HEK293 (cell line): Measurements from ENCODE around the gene SLC12A8.

Experiments
- CTCF ChIA-PET: fragments of 350-600 bp; formaldehyde crosslinking; extraction: SDS; loops from one replicate; lab custom pipeline; 2021; ENCODE audit warnings: antibody characterized with exemption; lab: Yijun Ruan, JAX
- POLR2A ChIA-PET: fragments of 300-600 bp; formaldehyde crosslinking; extraction: SDS; loops from one replicate; lab custom pipeline; 2020; ENCODE audit warnings: antibody characterized with exemption, inconsistent platforms; lab: Yijun Ruan, JAX
- H3K27ac ChIP-seq: fragments of 200-500 bp; sonication (Bioruptor generic); 2 replicates; pipeline ENCODE4 v1.5.1; 2014; ENCODE audit warnings: low read depth, low read length, control low read depth, inconsistent platforms; ENCODE audit errors: extremely low read depth
- H3K36me3 ChIP-seq, 2 experiments: fragments of 200-500 bp in 1 of 2; sonication (Bioruptor generic) in 1 of 2; 1 replicate in 1 of 2; 2 replicates in 1 of 2; pipeline ENCODE4 v1.5.1; 2014 to 2017; ENCODE audit warnings: inconsistent platforms in 2 of 2, low read length in 2 of 2; ENCODE audit not compliant: control insufficient read depth in 2 of 2, insufficient read depth in 1 of 2
- H3K4me1 ChIP-seq: fragments of 200-500 bp; sonication (Bioruptor generic); 2 replicates; pipeline ENCODE4 v1.5.1; 2014; ENCODE audit warnings: mild to moderate bottlenecking, low read length, inconsistent platforms; ENCODE audit not compliant: control insufficient read depth, insufficient read depth
- H3K4me3 ChIP-seq: 2 replicates; pipeline ENCODE4 v1.5.1; 2011; ENCODE audit warnings: low read depth, mild to moderate bottlenecking, control low read depth, low read length, moderate library complexity
- H3K9me3 ChIP-seq: fragments of 200-500 bp; sonication (Bioruptor generic); 2 replicates; pipeline ENCODE4 v1.5.1; 2014; ENCODE audit warnings: low read depth, low read length, inconsistent platforms; ENCODE audit not compliant: control insufficient read depth, insufficient read depth
- CTCF ChIP-seq: fragments of 450-650 bp; formaldehyde crosslinking; IDR thresholded peaks from 2 replicates; pipeline ENCODE4 v1.5.1; 2016; ENCODE audit warnings: missing biosample characterization, missing genetic modification characterization
- HOXC10 ChIP-seq: sonication (generic); formaldehyde crosslinking; IDR thresholded peaks from 2 replicates; pipeline ENCODE4 v1.8.1; 2023; ENCODE audit warnings: mild to moderate bottlenecking, missing genetic modification reagents
- KLF16 ChIP-seq: fragments of 450-650 bp; formaldehyde crosslinking; IDR thresholded peaks from 2 replicates; pipeline ENCODE4 v1.5.1; 2017; ENCODE audit warnings: missing biosample characterization, missing genetic modification characterization
- PRDM10 ChIP-seq: fragments of 450-650 bp; formaldehyde crosslinking; IDR thresholded peaks from 2 replicates; pipeline ENCODE4 v1.5.1; 2016; ENCODE audit warnings: missing biosample characterization, missing genetic modification characterization
- ZNF138 ChIP-seq: fragments of 450-650 bp; formaldehyde crosslinking; IDR thresholded peaks from 2 replicates; pipeline ENCODE4 v1.5.1; 2016; ENCODE audit warnings: missing biosample characterization, missing genetic modification characterization, borderline replicate concordance
- ZNF169 ChIP-seq: fragments of 450-650 bp; formaldehyde crosslinking; IDR thresholded peaks from 2 replicates; pipeline ENCODE4 v1.5.1; 2016; ENCODE audit warnings: missing biosample characterization, missing genetic modification characterization
- ZNF292 ChIP-seq: fragments of 450-650 bp; formaldehyde crosslinking; IDR thresholded peaks from 2 replicates; pipeline ENCODE4 v1.5.1; 2016; ENCODE audit warnings: low read depth, missing biosample characterization, missing genetic modification characterization, borderline replicate concordance
- ZNF501 ChIP-seq: fragments of 450-650 bp; formaldehyde crosslinking; IDR thresholded peaks from 2 replicates; pipeline ENCODE4 v1.5.1; 2016; ENCODE audit warnings: missing biosample characterization, missing genetic modification characterization
- ZNF600 ChIP-seq: fragments of 450-650 bp; formaldehyde crosslinking; IDR thresholded peaks from 2 replicates; pipeline ENCODE4 v1.5.1; 2016; ENCODE audit warnings: missing biosample characterization, missing genetic modification characterization
- ZNF76 ChIP-seq: fragments of 450-650 bp; formaldehyde crosslinking; IDR thresholded peaks from 2 replicates; pipeline ENCODE4; 2016; ENCODE audit warnings: low read depth, missing biosample characterization, missing genetic modification characterization, borderline replicate concordance
- ZNF768 ChIP-seq: fragments of 450-650 bp; formaldehyde crosslinking; IDR thresholded peaks from 2 replicates; pipeline ENCODE4 v1.5.1; 2018; ENCODE audit warnings: missing biosample characterization, mild to moderate bottlenecking, missing genetic modification characterization
- ZNF830 ChIP-seq: fragments of 450-650 bp; IDR thresholded peaks from 2 replicates; pipeline ENCODE4 v1.5.0; 2018; ENCODE audit warnings: missing biosample characterization, missing genetic modification characterization, low read depth, mild to moderate bottlenecking, moderate library complexity
- ZNF837 ChIP-seq: fragments of 450-650 bp; formaldehyde crosslinking; IDR thresholded peaks from 2 replicates; pipeline ENCODE4 v1.5.1; 2016; ENCODE audit warnings: missing biosample characterization, missing genetic modification characterization
- ZSCAN4 ChIP-seq: fragments of 450-650 bp; formaldehyde crosslinking; IDR thresholded peaks from 2 replicates; pipeline ENCODE4 v1.5.1; 2017; ENCODE audit warnings: missing biosample characterization, missing genetic modification characterization
- ZSCAN5A ChIP-seq: fragments of 450-650 bp; formaldehyde crosslinking; IDR thresholded peaks from 2 replicates; pipeline ENCODE4 v1.5.1; 2016; ENCODE audit warnings: missing biosample characterization, missing genetic modification characterization

SLC12A8 gene

GRCh38 chr3:125141596-125142419 is 70.7 kb downstream of the SLC12A8 start:
- Histone ChIP-seq H3K4me1 (no peaks in the 10 kb centered on the region), H3K9me3 (no peaks in the 10 kb centered on the region), H3K27ac (no peak overlapping the region), H3K36me3 (no peaks in the 10 kb centered on the region), H3K4me3 (no peak overlapping the region)
- TF ChIP-seq ZNF138 (tag by site-specific recombination) (no peak), ZNF830 (tag by site-specific recombination) (no peak), ZNF501 (tag by site-specific recombination) (no peak), ZNF837 (tag by site-specific recombination) (no peak), PRDM10 (tag by site-specific recombination) (no peak), ZNF768 (tag by site-specific recombination) (no peak)
- CTCF ChIA-PET = no interaction called here
- POLR2A ChIA-PET = no interaction called here

- TF ChIP-seq ZSCAN4 (tag by site-specific recombination) (no peak), HOXC10 (no peak), ZSCAN5A (tag by site-specific recombination) (no peak), ZNF600 (tag by site-specific recombination) (no peak)
- ChIA-PET POLR2A (no interaction called here), CTCF (interaction anchor here (0.6 kb wide), 1 partner anchor 894 kb away, joined by 4 read pairs; no protein-coding TSS in a partner anchor)
- Histone ChIP-seq H3K4me1 (no peaks in the 10 kb centered on the region), H3K36me3 (no peaks in the 10 kb centered on the region), H3K27ac (no peak overlapping the region), H3K4me3 (no peak overlapping the region), H3K9me3 (no peaks in the 10 kb centered on the region)
Observed at GRCh38 chr3:125140818-125141595, 71.5 kb downstream of the SLC12A8 start.

GRCh38 chr3:125140011-125140817 is 72.3 kb downstream of the SLC12A8 start:
- Histone ChIP-seq H3K9me3 (no peaks in the 10 kb centered on the region), H3K36me3 (no peaks in the 10 kb centered on the region), H3K4me3 (no peak overlapping the region), H3K4me1 (no peaks in the 10 kb centered on the region), H3K27ac (no peak overlapping the region)
- ChIA-PET POLR2A (no interaction called here), CTCF (interaction anchor here (0.6 kb wide), 1 partner anchor 893 kb away, joined by 4 read pairs; no protein-coding TSS in a partner anchor)
- TF ChIP-seq KLF16 (tag by site-specific recombination) (no peak), ZNF76 (tag by site-specific recombination) (no peak), ZNF169 (tag by site-specific recombination) (no peak), ZSCAN4 (tag by site-specific recombination) (no peak), CTCF (no peak), ZNF292 (tag by site-specific recombination) (no peak)
